SK-N-SH treated with all-trans-retinoic acid at 6 μM for 48 hours (cell line): ENCODE data around the gene ABLIM1.
A peak's percentile ranks its signal among the peaks of the same experiment; 100 is the strongest.

Experiments used
- CSRNP3 ChIP-seq: fragments of 250-450 bp; sonication (Bioruptor Pico); IDR thresholded peaks from 2 replicates; pipeline ENCODE4 v1.5.1; 2021; ENCODE audit warnings: mild to moderate bottlenecking, moderate library complexity
- GLIS3 ChIP-seq: fragments of 250-450 bp; sonication (Bioruptor Pico); IDR thresholded peaks from 2 replicates; pipeline ENCODE4 v1.5.0; 2020; ENCODE audit warnings: mild to moderate bottlenecking, moderate library complexity
- TCF4 ChIP-seq: fragments of 250-450 bp; sonication (Bioruptor Pico); IDR thresholded peaks from 2 replicates; pipeline ENCODE4 v1.8.0; 2021; ENCODE audit warnings: mild to moderate bottlenecking, moderate library complexity, borderline replicate concordance
- ZNF8 ChIP-seq: fragments of 450-650 bp; formaldehyde crosslinking; IDR thresholded peaks from 2 replicates; pipeline ENCODE4 v1.5.0; 2020; ENCODE audit warnings: mild to moderate bottlenecking, moderate library complexity

- TF ChIP-seq CSRNP3 (no peak), ZNF8 (no peak), GLIS3 (CRISPR knock-in tag) (0 out of 2 replicates have a peak, but pooled peaks have one; percentile 28), TCF4 (peak; percentile 31; the same call in 1 of the 2 replicates)
These were observed 170.1 kb downstream of the ABLIM1 start for GRCh38 chr10:114487815-114488536.
